Heart right ventricle (tissue), 16 donors: Measurements from ENCODE around the gene CPHXL. TPM values are rescaled to one million over a fixed set of nuclear protein-coding genes. Genes with fewer than 3 reads are reported as not detected.

Experiments
- ATAC-seq, 8 donors: fragments of 200-7000 bp; cut with Tn5 transposase; one replicate each; pipeline ENCODE4 v1.9.1; 2020; ENCODE audit warnings: mild to moderate bottlenecking in 8 of 8, moderate library complexity in 8 of 8, moderate number of reproducible peaks in 1 of 8
- DNase-seq, 2 donors: peaks; one replicate each; pipeline ENCODE4 v3.0.0-alpha.2; 2020
- H3K27ac ChIP-seq, 10 donors: fragments of 200-600 bp; sonication (generic) in 2 of 10; one replicate each; pipeline versions ENCODE4 v1.5.0 to v1.8.0; 2020 to 2022; ENCODE audit warnings: mild to moderate bottlenecking in 3 of 10
- H3K27me3 ChIP-seq, 7 donors: fragments of 200-600 bp; one replicate each; pipeline ENCODE4 v1.8.0; 2021 to 2022; ENCODE audit warnings: mild to moderate bottlenecking in 2 of 7
- H3K36me3 ChIP-seq, 9 donors: fragments of 200-600 bp; sonication (generic) in 1 of 9; one replicate each; pipeline versions ENCODE4 v1.5.0 to v1.8.0; 2020 to 2022; ENCODE audit warnings: mild to moderate bottlenecking in 2 of 9
- H3K4me1 ChIP-seq, 9 donors: fragments of 200-600 bp; sonication (generic) in 1 of 9; one replicate each; pipeline versions ENCODE4 v1.5.0 to v1.8.0; 2020 to 2022; ENCODE audit warnings: mild to moderate bottlenecking in 4 of 9
- H3K4me3 ChIP-seq, 10 donors: fragments of 200-600 bp; sonication (generic) in 2 of 10; one replicate each; pipeline versions ENCODE4 v1.5.0 to v1.8.0; 2020 to 2022; ENCODE audit warnings: mild to moderate bottlenecking in 7 of 10, moderate library complexity in 2 of 10
- H3K9me3 ChIP-seq, 11 donors: fragments of 200-600 bp in 10 of 11; sonication (generic) in 2 of 11; one replicate each; pipeline versions ENCODE4 v1.5.0 to v1.8.0; 2013 to 2022; ENCODE audit warnings: mild to moderate bottlenecking in 2 of 11, control low read depth in 1 of 11, moderate library complexity in 1 of 11
- CTCF ChIP-seq, 9 donors: fragments of 200-600 bp; sonication (generic) in 2 of 9; IDR thresholded peaks; one replicate each; pipeline versions ENCODE4 v1.5.0 to v1.8.0; 2021 to 2022; ENCODE audit warnings: antibody characterized with exemption in 9 of 9, mild to moderate bottlenecking in 5 of 9, moderate library complexity in 1 of 9
- WGBS, 2 donors: extraction: QIAGEN DNeasy Blood & Tissue Kit; methylation state at CpG; one replicate each; pipeline ENCODE4 v1.1.7; 2013; ENCODE audit warnings: inconsistent platforms in 1 of 2; 5-methylcytosine and 5-hydroxymethylcytosine counted together
- intact Hi-C, 10 donors: fragments of 100-400 bp; cut with DNase I; formaldehyde crosslinking; loops; one replicate each; pipeline versions ENCODE4 v1.11.1 to v1.14.2; 2022
- polyA plus RNA-seq, 2 donors: library from polyadenylated mRNA; stranded (reverse); fragments of 200-250 nt; gene quantifications; one replicate each; pipeline ENCODE4 v1.2.3, GENCODE V29; 2013
- total RNA-seq, 10 donors: library from RNA; stranded (reverse); fragmentation: NEBNext Ultra II Directional in 3 of 10; extraction: Animal tissue kit (Norgen Biotek cat#: 25700) in 3 of 10; gene quantifications; one replicate each; pipeline versions ENCODE4 v1.2.1 to v1.2.4, GENCODE V29; 2021 to 2023
- donor health status: Arrhythmogenic right ventricular cardiomyopathy.
- donor health status: ischemic (EF 13 %, LVEDD 7.1; RV severe dilation, severe dysfunction).
- donor health status: healthy with polysubstance abuse.
- donor health status: DM: no; HTN: yes; CAD: no.
- donor health status: DM: no; HTN: no; CAD: no.
- donor health status: ischemic (EF 25% LVEDD 6.9; RV normal size, moderate dysfunction).
- donor health status: ischemic (EF 25% LVEDD 5.7; RV mildly dilated, moderate dysfunction).
- donor health status: healthy.
- donor health status: DM: yes; HTN: yes; CAD: no.
- donor health status: Ischemic cardiomyopathy.
- donor health status: ischemic (EF 35%, LVEDD 5.7; RV mildly dilated, moderate dysfunction).
- donor health status: nonischemic (EF 11% LVEDD 7.7; RV severe dilation, severe dysfunction).
- donor health status: DM: yes; HTN: yes; CAD: no.
- donor health status: PGD.
- donor health status: ischemic (EF 29% LVEDD 5.4; RV normal size, mild dysfunction).
- donor health status: nonischemic (EF 23%, LVEDD 6.1; RV moderate dilation, normal function).

The CPHXL gene
- total and polyA plus RNA-seq, 12 donors: not detected

- no peak for ATAC-seq
- WGBS, 2 donors: 33 to 40% methylated on average over 2 of the region's 2 CpGs
- Histone ChIP-seq H3K36me3 (no peaks in the 10 kb centered on the region), H3K27me3 (no peaks in the 10 kb centered on the region), H3K9me3 (peaks cover 0 to 4% (median 0%) of the 10 kb centered on the region in 11 donors), H3K4me1 (peaks cover 2 to 17% (median 15%) of the 10 kb centered on the region in 9 donors), H3K4me3 (no peak overlapping the region), H3K27ac (peak overlapping the region in 4 of 10 donors; percentile 2 to 50 (median 25))
- intact Hi-C loops: no loop called here
- no peak for TF ChIP-seq CTCF (IDR thresholded peaks at IDR 0.05)
- no peak for DNase-seq
Observed at GRCh38 chr16:75732871-75733270, 6.6 kb upstream of the CPHXL start.

GRCh38 chr16:75727221-75727620 lies 931 bp upstream of the CPHXL start:
- Histone ChIP-seq H3K4me1 (no peaks in the 10 kb centered on the region), H3K27me3 (no peaks in the 10 kb centered on the region), H3K4me3 (no peak overlapping the region), H3K27ac (no peak overlapping the region), H3K36me3 (no peaks in the 10 kb centered on the region), H3K9me3 (peaks cover 0 to 4% (median 0%) of the 10 kb centered on the region in 11 donors)
- WGBS, 2 donors: 38 to 44% methylated on average over 3 of the region's 3 CpGs
- ATAC-seq: no peak
- intact Hi-C loops: no loop called here
- no peak for DNase-seq
- no peak for TF ChIP-seq CTCF (IDR thresholded peaks at IDR 0.05)

- peaks cover 0 to 13% (median 0%) of the 10 kb centered on the region in 11 donors for H3K9me3 ChIP-seq
- 87 to 91% methylated on average over 4 of the region's 4 CpGs for WGBS, 2 donors
- H3K27ac ChIP-seq: no peak overlapping the region
- DNase-seq (no peak), ATAC-seq (no peak)
- TF ChIP-seq CTCF (IDR thresholded peaks at IDR 0.05): no peak
- intact Hi-C loops: no loop called here
- H3K4me1 ChIP-seq: no peaks in the 10 kb centered on the region
- H3K4me3 ChIP-seq: no peak overlapping the region
- no peaks in the 10 kb centered on the region for H3K36me3 ChIP-seq
- H3K27me3 ChIP-seq: no peaks in the 10 kb centered on the region
Observed at GRCh38 chr16:75718452-75718851, 7.8 kb downstream of the CPHXL start.

- no peaks in the 10 kb centered on the region for H3K4me1 ChIP-seq
- TF ChIP-seq CTCF (IDR thresholded peaks at IDR 0.05): no peak
- no peaks in the 10 kb centered on the region for H3K27me3 ChIP-seq
- H3K9me3 ChIP-seq: peaks cover 0 to 29% (median 12%) of the 10 kb centered on the region in 11 donors
- peaks cover 0 to 9% (median 0%) of the 10 kb centered on the region in 9 donors for H3K36me3 ChIP-seq
- ATAC-seq (no peak), DNase-seq (no peak)
- no peak overlapping the region for H3K4me3 ChIP-seq
- intact Hi-C loops: no loop called here
- H3K27ac ChIP-seq: no peak overlapping the region
Observed at GRCh38 chr16:75714661-75715060, 11.6 kb downstream of the CPHXL start.
